Prostate gland (tissue), 2 donors: Measurements from ENCODE around the gene DAAM1.

ENCODE experiments used
- CTCF ChIP-seq, 4 experiments: fragments of 200-600 bp in 2 of 4; fragments of 450-650 bp in 2 of 4; sonication (generic) in 2 of 4; IDR thresholded peaks; 1 replicate in 3 of 4; 2 replicates in 1 of 4; pipeline ENCODE4 v1.5.1; 2016 to 2019; ENCODE audit warnings: antibody characterized with exemption in 4 of 4, mild to moderate bottlenecking in 2 of 4, moderate library complexity in 2 of 4
- POLR2A ChIP-seq: fragments of 450-650 bp; IDR thresholded peaks from one replicate; pipeline ENCODE4 v1.6.1; 2016; ENCODE audit warnings: antibody characterized with exemption, mild to moderate bottlenecking
- POLR2AphosphoS5 ChIP-seq: sonication (generic); formaldehyde crosslinking; IDR thresholded peaks from one replicate; pipeline ENCODE4 v1.6.1; 2017; ENCODE audit warnings: antibody characterized with exemption

GRCh38 chr14:59292921-59293534 lies 104.6 kb downstream of the DAAM1 start:
- TF ChIP-seq CTCF (IDR thresholded peaks at IDR 0.05): no peak
- TF ChIP-seq POLR2AphosphoS5: no peak
- no peak for TF ChIP-seq POLR2A
